CD4-positive, alpha-beta memory T cell (primary cell): ENCODE results near the gene ACVR2B. TPM values are rescaled to one million over a fixed set of nuclear protein-coding genes. Genes with fewer than 3 reads are reported as not detected.

Source experiments
- CTCF ChIA-PET: fragments of 350-600 bp; sonication (Branson Sonifier 250); formaldehyde crosslinking; loops from one replicate; lab custom pipeline; 2021; ENCODE audit warnings: inconsistent platforms; ENCODE audit not compliant: partially characterized antibody; lab: Charles Lee
- POLR2A ChIA-PET: fragments of 350-600 bp; sonication (Branson Sonifier 250); formaldehyde crosslinking; loops from one replicate; lab custom pipeline; 2021; ENCODE audit not compliant: partially characterized antibody; lab: Charles Lee
- DNase-seq, 5 donors: peaks; one replicate each; pipeline versions ENCODE4 v3.0.0 to v3.0.0-alpha.2; 2020 to 2022; ENCODE audit warnings: mixed read lengths in 1 of 5
- H3K27ac ChIP-seq: one replicate; pipeline ENCODE4 v1.7.0; 2013; ENCODE audit warnings: low read depth, low read length
- H3K27me3 ChIP-seq: 2 replicates; pipeline ENCODE4 v1.7.0; 2013; ENCODE audit warnings: mild to moderate bottlenecking, low read length, moderate library complexity; ENCODE audit not compliant: insufficient read depth
- H3K36me3 ChIP-seq: 2 replicates; pipeline ENCODE4 v1.7.0; 2013; ENCODE audit warnings: mild to moderate bottlenecking, low read length, moderate library complexity; ENCODE audit not compliant: insufficient read depth
- H3K4me1 ChIP-seq: 2 replicates; pipeline ENCODE4 v1.7.0; 2013; ENCODE audit warnings: mild to moderate bottlenecking, low read length, moderate library complexity; ENCODE audit not compliant: insufficient read depth
- H3K4me3 ChIP-seq, 2 donors: one replicate each; pipeline ENCODE4 v1.7.0; 2013; ENCODE audit warnings: low read length in 2 of 2, mild to moderate bottlenecking in 1 of 2
- H3K9me3 ChIP-seq, 2 donors: one replicate each; pipeline ENCODE4 v1.7.0; 2013; ENCODE audit warnings: low read length in 2 of 2, control low read depth in 1 of 2; ENCODE audit not compliant: control insufficient read depth in 1 of 2
- H3K27ac Mint-ChIP-seq, 7 donors: one replicate each; pipeline ENCODE4 v1.8.0; 2020 to 2021; ENCODE audit warnings: mixed read lengths in 7 of 7, mild to moderate bottlenecking in 6 of 7, inconsistent platforms in 3 of 7, moderate library complexity in 3 of 7
- H3K27me3 Mint-ChIP-seq, 2 donors: one replicate each; pipeline ENCODE4 v1.8.0; 2020 to 2021; ENCODE audit warnings: mixed read lengths in 2 of 2
- H3K36me3 Mint-ChIP-seq, 2 donors: one replicate each; pipeline ENCODE4 v1.8.0; 2020 to 2021; ENCODE audit warnings: mixed read lengths in 2 of 2, inconsistent platforms in 1 of 2, mild to moderate bottlenecking in 1 of 2
- H3K4me1 Mint-ChIP-seq, 4 donors: one replicate each; pipeline ENCODE4 v1.8.0; 2020 to 2021; ENCODE audit warnings: mixed read lengths in 4 of 4, mild to moderate bottlenecking in 1 of 4
- H3K4me3 Mint-ChIP-seq, 8 donors: one replicate each; pipeline ENCODE4 v1.8.0; 2020 to 2021; ENCODE audit warnings: mixed read lengths in 8 of 8, mild to moderate bottlenecking in 7 of 8, moderate library complexity in 6 of 8, inconsistent platforms in 3 of 8
- H3K9me3 Mint-ChIP-seq, 8 donors: one replicate each; pipeline ENCODE4 v1.8.0; 2020 to 2021; ENCODE audit warnings: mixed read lengths in 8 of 8, mild to moderate bottlenecking in 5 of 8, inconsistent platforms in 3 of 8, moderate library complexity in 1 of 8
- intact Hi-C: fragments of 100-400 bp; cut with micrococcal nuclease; formaldehyde crosslinking; loops from one replicate; pipeline ENCODE4 v1.15.1; 2023
- polyA plus RNA-seq, 2 donors: library from polyadenylated mRNA; unstranded; fragments of 300-500 nt; fragmentation: Illumina TruSeq; gene quantifications; one replicate each; pipeline ENCODE4 v1.2.3, GENCODE V29; 2021
- total RNA-seq, 2 experiments: library from RNA; stranded (reverse); gene quantifications; one replicate each; pipeline ENCODE4 v1.2.3, GENCODE V29; 2021

ACVR2B gene
- total and polyA plus RNA-seq, 4 experiments from 2014 or later, result 0.44 to 13.2 (median 7.2) TPM

- ChIA-PET CTCF (interaction anchor here (1.4 to 4.4 kb wide), 2 partner anchors 9 to 124 kb away, joined by 6 to 31 read pairs; partner anchors contain the start of gene XYLB), POLR2A (no interaction called here)
- Mint-ChIP-seq H3K9me3 (peaks cover 0 to 20% (median 13%) of the 10 kb centered on the region in 8 donors), H3K27ac (no peak overlapping the region), H3K4me1 (peaks cover 13 to 30% (median 25%) of the 10 kb centered on the region in 4 donors), H3K36me3 (peaks cover 4 to 22% of the 10 kb centered on the region in 2 donors), H3K27me3 (no peaks in the 10 kb centered on the region), H3K4me3 (no peak overlapping the region)
- H3K4me1 ChIP-seq, result peaks cover 17% of the 10 kb centered on the region
- no peaks in the 10 kb centered on the region for H3K27me3 ChIP-seq
- no peaks in the 10 kb centered on the region for H3K36me3 ChIP-seq
- peaks cover 0 to 9% of the 10 kb centered on the region in 2 donors for H3K9me3 ChIP-seq
- H3K4me3 ChIP-seq, result no peak overlapping the region
- no peak overlapping the region for H3K27ac ChIP-seq
- no peak for DNase-seq
- intact Hi-C loops, result no loop called here
Observed at GRCh38 chr3:38469852-38470251, 16.2 kb downstream of the ACVR2B start.

- peaks cover 0 to 20% (median 13%) of the 10 kb centered on the region in 8 donors for H3K9me3 Mint-ChIP-seq
- Histone ChIP-seq H3K36me3 (no peaks in the 10 kb centered on the region), H3K9me3 (peaks cover 0 to 9% of the 10 kb centered on the region in 2 donors), H3K4me3 (no peak overlapping the region), H3K4me1 (peaks cover 17% of the 10 kb centered on the region), H3K27me3 (no peaks in the 10 kb centered on the region), H3K27ac (no peak overlapping the region)
- H3K27ac Mint-ChIP-seq, result peak overlapping the region in 2 of 7 donors; percentile 1 to 13
- intact Hi-C loops, result no loop called here
- peaks cover 14 to 33% (median 27%) of the 10 kb centered on the region in 4 donors for H3K4me1 Mint-ChIP-seq
- ChIA-PET CTCF (interaction anchor here (1.3 to 4.4 kb wide), 4 partner anchors 8 to 125 kb away, joined by 3 to 31 read pairs (median 8); partner anchors contain the start of genes EXOG and XYLB), POLR2A (no interaction called here)
- DNase-seq, result no peak
- no peaks in the 10 kb centered on the region for H3K27me3 Mint-ChIP-seq
- H3K4me3 Mint-ChIP-seq, result no peak overlapping the region
- H3K36me3 Mint-ChIP-seq, result peaks cover 4 to 14% of the 10 kb centered on the region in 2 donors
Observed at GRCh38 chr3:38471260-38471857, 17.7 kb downstream of the ACVR2B start.

- peaks cover 4 to 14% of the 10 kb centered on the region in 2 donors for H3K36me3 Mint-ChIP-seq
- Histone ChIP-seq H3K4me3 (no peak overlapping the region), H3K36me3 (no peaks in the 10 kb centered on the region), H3K9me3 (peaks cover 0 to 9% of the 10 kb centered on the region in 2 donors), H3K4me1 (peaks cover 17% of the 10 kb centered on the region), H3K27me3 (no peaks in the 10 kb centered on the region), H3K27ac (no peak overlapping the region)
- peaks cover 14 to 33% (median 27%) of the 10 kb centered on the region in 4 donors for H3K4me1 Mint-ChIP-seq
- ChIA-PET POLR2A (no interaction called here), CTCF (interaction anchor here (0.6 to 2.9 kb wide), 3 partner anchors 7 to 126 kb away, joined by 3 to 12 read pairs (median 3); partner anchors contain the start of gene XYLB)
- H3K27me3 Mint-ChIP-seq, result no peaks in the 10 kb centered on the region
- H3K27ac Mint-ChIP-seq, result peak overlapping the region in 3 of 7 donors; percentile 13 to 69 (median 64)
- H3K4me3 Mint-ChIP-seq, result no peak overlapping the region
- peaks cover 0 to 20% (median 13%) of the 10 kb centered on the region in 8 donors for H3K9me3 Mint-ChIP-seq
- intact Hi-C loops, result no loop called here
- no peak for DNase-seq
Observed at GRCh38 chr3:38472342-38472741, 18.7 kb downstream of the ACVR2B start.

GRCh38 chr3:38473229-38473628, 19.5 kb downstream of the ACVR2B start:
- no peak overlapping the region for H3K27ac ChIP-seq
- peaks cover 17% of the 10 kb centered on the region for H3K4me1 ChIP-seq
- intact Hi-C loops, result no loop called here
- peaks cover 0 to 9% of the 10 kb centered on the region in 2 donors for H3K9me3 ChIP-seq
- Mint-ChIP-seq H3K36me3 (peaks cover 6 to 12% of the 10 kb centered on the region in 2 donors), H3K9me3 (peaks cover 0 to 20% (median 13%) of the 10 kb centered on the region in 8 donors), H3K27me3 (no peaks in the 10 kb centered on the region), H3K4me3 (no peak overlapping the region), H3K4me1 (peaks cover 13 to 33% (median 26%) of the 10 kb centered on the region in 4 donors), H3K27ac (peak overlapping the region in 5 of 7 donors; percentile 46 to 89 (median 57))
- ChIA-PET POLR2A (no interaction called here), CTCF (interaction anchor here (1.3 to 2.9 kb wide), 2 partner anchors 48 to 127 kb away, joined by 5 to 12 read pairs; partner anchors contain the start of gene XYLB)
- no peaks in the 10 kb centered on the region for H3K27me3 ChIP-seq
- H3K36me3 ChIP-seq, result no peaks in the 10 kb centered on the region
- no peak overlapping the region for H3K4me3 ChIP-seq
- no peak for DNase-seq

GRCh38 chr3:38474928-38475605, 21.4 kb downstream of the ACVR2B start:
- no peak overlapping the region for H3K27ac ChIP-seq
- Mint-ChIP-seq H3K4me3 (no peak overlapping the region), H3K4me1 (peaks cover 13 to 38% (median 24%) of the 10 kb centered on the region in 4 donors), H3K9me3 (peaks cover 0 to 6% (median 1%) of the 10 kb centered on the region in 8 donors), H3K27ac (peak overlapping the region in 3 of 7 donors; percentile 31 to 80 (median 46)), H3K27me3 (no peaks in the 10 kb centered on the region), H3K36me3 (peaks cover 11 to 12% of the 10 kb centered on the region in 2 donors)
- intact Hi-C loops, result loop anchor here (5.0 kb wide), 1 partner anchor 343 kb away; no protein-coding TSS in a partner anchor
- H3K9me3 ChIP-seq, result no peaks in the 10 kb centered on the region
- POLR2A ChIA-PET, result no interaction called here
- no peak for DNase-seq
- no peak overlapping the region for H3K4me3 ChIP-seq
- H3K36me3 ChIP-seq, result peaks cover under 1% of the 10 kb centered on the region
- CTCF ChIA-PET, result interaction anchor here (0.8 to 1.0 kb wide), 2 partner anchors 128 to 129 kb away, joined by 3 to 4 read pairs; partner anchors contain the start of gene XYLB
- no peaks in the 10 kb centered on the region for H3K27me3 ChIP-seq
- H3K4me1 ChIP-seq, result peaks cover 17% of the 10 kb centered on the region

GRCh38 chr3:38475716-38476115, 22.0 kb downstream of the ACVR2B start:
- H3K4me1 Mint-ChIP-seq, result peaks cover 13 to 38% (median 23%) of the 10 kb centered on the region in 4 donors
- H3K27ac ChIP-seq, result no peak overlapping the region
- no peaks in the 10 kb centered on the region for H3K27me3 Mint-ChIP-seq
- no peak overlapping the region for H3K4me3 ChIP-seq
- H3K4me3 Mint-ChIP-seq, result no peak overlapping the region
- DNase-seq, result no peak
- H3K36me3 Mint-ChIP-seq, result peaks cover 10 to 11% of the 10 kb centered on the region in 2 donors
- ChIA-PET POLR2A (no interaction called here), CTCF (interaction anchor here (0.8 to 1.0 kb wide), 2 partner anchors 129 to 130 kb away, joined by 3 to 4 read pairs; partner anchors contain the start of gene XYLB)
- H3K9me3 Mint-ChIP-seq, result peaks cover 0 to under 1% (median 0%) of the 10 kb centered on the region in 8 donors
- no peaks in the 10 kb centered on the region for H3K9me3 ChIP-seq
- no peaks in the 10 kb centered on the region for H3K27me3 ChIP-seq
- peaks cover 17% of the 10 kb centered on the region for H3K4me1 ChIP-seq
- H3K27ac Mint-ChIP-seq, result peak overlapping the region in 5 of 7 donors; percentile 23 to 81 (median 77)
- peaks cover 7% of the 10 kb centered on the region for H3K36me3 ChIP-seq
- intact Hi-C loops, result loop anchor here (5.0 kb wide), 1 partner anchor 343 kb away; no protein-coding TSS in a partner anchor
